Measurements from ENCODE around the gene HECW1. TPM values are rescaled to one million over a fixed set of nuclear protein-coding genes. Genes with fewer than 3 reads are reported as not detected.

Gene HECW1
- total RNA-seq, 6 donors from 2014 or later: 0.10 to 1.0 (median 0.76) TPM; not detected in 1

DNA sequence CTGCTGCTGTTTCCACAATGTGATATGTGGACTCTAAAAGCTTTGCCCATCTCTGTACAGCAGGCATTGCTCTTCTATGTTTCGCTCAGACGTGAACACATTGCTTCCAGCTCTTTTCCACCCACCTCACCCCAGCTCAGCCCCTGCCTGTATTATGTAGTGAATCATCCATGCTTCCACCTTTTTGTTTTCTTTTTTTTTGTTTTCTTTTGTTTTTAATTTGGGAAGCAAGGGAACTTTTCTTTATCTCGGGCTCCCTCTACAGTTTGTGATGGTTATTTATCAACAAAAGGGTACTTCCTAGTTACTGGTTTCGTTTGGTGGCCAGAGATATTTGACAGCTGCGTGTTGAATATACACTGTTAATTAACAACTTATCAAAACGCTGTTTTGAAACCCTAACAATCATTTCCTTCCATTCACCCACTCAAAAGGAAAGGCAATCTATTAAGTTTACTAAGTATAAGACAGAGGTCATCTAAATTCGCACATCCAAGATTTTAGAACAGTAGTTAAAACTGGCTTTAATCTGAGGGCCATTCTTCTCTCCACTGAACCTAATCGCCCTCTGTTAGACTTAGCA lies 342.6 kb downstream of the HECW1 start:
- TF ChIP-seq CTCF (IDR thresholded peaks at IDR 0.05): peak in 5 of 6 experiments; percentile 6 to 36 (median 20)
- no peak for TF ChIP-seq POLR2AphosphoS5 (IDR thresholded peaks at IDR 0.05)
- no peak for TF ChIP-seq POLR2A (IDR thresholded peaks at IDR 0.05)
- no peak for TF ChIP-seq EP300 (IDR thresholded peaks at IDR 0.05)
- peak in 1 of 2 donors; percentile 69 for ATAC-seq (ENCODE audit: low FRiP score in 2 of 2)
- Histone ChIP-seq H3K4me3 (no peak overlapping the region), H3K27me3 (no peaks in the 10 kb centered on the region), H3K27ac (no peak overlapping the region), H3K4me1 (no peaks in the 10 kb centered on the region), H3K36me3 (no peaks in the 10 kb centered on the region), H3K9me3 (no peaks in the 10 kb centered on the region)
- no peak for DNase-seq
- 28 to 31% methylated on average over 8 of the region's 8 CpGs for WGBS, 2 donors

GRCh38 chr7:43456200-43456599 lies 343.8 kb downstream of the HECW1 start:
- 74 to 75% methylated on average over 13 to 14 of the region's 14 CpGs for WGBS, 2 donors
- H3K4me3 ChIP-seq: no peak overlapping the region
- no peak overlapping the region for H3K27ac ChIP-seq
- H3K27me3 ChIP-seq: no peaks in the 10 kb centered on the region
- H3K9me3 ChIP-seq: no peaks in the 10 kb centered on the region
- ATAC-seq (ENCODE audit: low FRiP score in 2 of 2): no peak
- DNase-seq: peak in 1 of 2 donors; percentile 52
- no peaks in the 10 kb centered on the region for H3K36me3 ChIP-seq
- no peaks in the 10 kb centered on the region for H3K4me1 ChIP-seq
- no peak for TF ChIP-seq EP300 (IDR thresholded peaks at IDR 0.05)
- TF ChIP-seq POLR2AphosphoS5 (IDR thresholded peaks at IDR 0.05): no peak
- no peak for TF ChIP-seq CTCF (IDR thresholded peaks at IDR 0.05)
- TF ChIP-seq POLR2A (IDR thresholded peaks at IDR 0.05): no peak

DNA sequence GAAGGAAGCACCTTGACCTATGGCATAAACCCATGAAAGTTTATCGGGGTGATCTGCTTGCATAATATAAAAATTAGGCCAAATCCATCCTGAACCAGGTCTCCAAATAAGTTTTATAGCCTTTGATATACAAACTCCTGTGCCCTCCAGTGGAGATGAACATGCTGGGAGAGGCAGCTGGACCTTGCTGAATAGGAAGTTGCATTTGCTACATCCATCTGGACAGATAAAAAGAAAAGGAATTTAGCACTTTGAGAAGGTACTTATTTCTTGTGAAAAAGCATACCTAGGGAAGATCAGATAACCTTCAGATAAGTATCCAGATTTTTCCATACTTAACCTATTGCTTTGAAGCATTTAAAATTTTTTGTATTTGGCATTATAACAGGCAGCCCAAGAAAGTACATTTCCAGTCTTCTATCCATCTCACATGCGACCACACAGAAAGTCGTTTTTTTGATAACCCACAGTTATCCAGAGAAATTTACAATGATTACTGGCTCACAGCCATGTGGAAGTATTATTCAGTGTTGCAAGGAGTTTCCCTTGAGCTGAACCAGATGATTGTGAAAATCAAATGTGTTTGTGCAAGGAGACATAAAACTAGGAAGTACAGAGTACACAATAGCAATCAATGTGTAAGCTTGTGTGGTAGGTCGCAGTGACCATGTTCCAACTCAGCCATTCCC lies 346.0 kb downstream of the HECW1 start:
- TF ChIP-seq CTCF (IDR thresholded peaks at IDR 0.05): no peak
- no peak for TF ChIP-seq EP300 (IDR thresholded peaks at IDR 0.05)
- TF ChIP-seq POLR2A (IDR thresholded peaks at IDR 0.05): no peak
- Histone ChIP-seq H3K4me1 (no peaks in the 10 kb centered on the region), H3K9me3 (no peaks in the 10 kb centered on the region), H3K27ac (no peak overlapping the region), H3K4me3 (no peak overlapping the region), H3K27me3 (no peaks in the 10 kb centered on the region), H3K36me3 (no peaks in the 10 kb centered on the region)
- WGBS, 2 donors: 67 to 69% methylated on average over 4 of the region's 4 CpGs
- DNase-seq: no peak
- peak in 1 of 2 donors; percentile 17 for ATAC-seq (ENCODE audit: low FRiP score in 2 of 2)

DNA sequence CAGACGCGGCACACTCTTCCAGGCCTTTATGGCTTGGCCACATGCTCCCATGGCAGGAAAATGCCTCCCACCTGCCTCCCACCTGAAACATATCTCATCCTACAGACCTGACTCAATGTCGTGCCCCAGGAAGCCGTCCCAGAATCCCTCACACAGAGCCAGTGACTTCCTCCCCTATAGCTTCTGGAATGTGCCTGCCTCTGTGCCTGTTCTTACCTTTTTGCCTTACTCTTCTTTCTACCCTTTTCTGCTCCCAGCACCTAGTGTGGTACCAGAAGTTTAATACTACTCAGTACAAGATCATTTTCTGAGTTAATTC lies 346.5 kb downstream of the HECW1 start:
- 57 to 58% methylated on average over 4 of the region's 4 CpGs for WGBS, 2 donors
- H3K36me3 ChIP-seq: no peaks in the 10 kb centered on the region
- no peaks in the 10 kb centered on the region for H3K4me1 ChIP-seq
- no peaks in the 10 kb centered on the region for H3K27me3 ChIP-seq
- no peak for DNase-seq
- H3K4me3 ChIP-seq: no peak overlapping the region
- TF ChIP-seq CTCF (IDR thresholded peaks at IDR 0.05) (no peak), POLR2AphosphoS5 (IDR thresholded peaks at IDR 0.05) (no peak)
- no peaks in the 10 kb centered on the region for H3K9me3 ChIP-seq
- H3K27ac ChIP-seq: no peak overlapping the region
- ATAC-seq (ENCODE audit: low FRiP score in 2 of 2): peak in 1 of 2 donors; percentile 41

Data from upper lobe of left lung (tissue), 6 donors.